ENCODE measurements around the gene MCCD1. TPM values are rescaled to one million over a fixed set of nuclear protein-coding genes. Genes with fewer than 3 reads are reported as not detected.
A peak's percentile ranks its signal among the peaks of the same experiment; 100 is the strongest.
"Not testable (repeated sequence)": the region's sequence is repeated elsewhere in the genome, so short reads cannot be mapped to it uniquely, and the experiment has no call there.

MCCD1 gene
- total RNA-seq, 2 donors from 2014 or later = not detected

DNA sequence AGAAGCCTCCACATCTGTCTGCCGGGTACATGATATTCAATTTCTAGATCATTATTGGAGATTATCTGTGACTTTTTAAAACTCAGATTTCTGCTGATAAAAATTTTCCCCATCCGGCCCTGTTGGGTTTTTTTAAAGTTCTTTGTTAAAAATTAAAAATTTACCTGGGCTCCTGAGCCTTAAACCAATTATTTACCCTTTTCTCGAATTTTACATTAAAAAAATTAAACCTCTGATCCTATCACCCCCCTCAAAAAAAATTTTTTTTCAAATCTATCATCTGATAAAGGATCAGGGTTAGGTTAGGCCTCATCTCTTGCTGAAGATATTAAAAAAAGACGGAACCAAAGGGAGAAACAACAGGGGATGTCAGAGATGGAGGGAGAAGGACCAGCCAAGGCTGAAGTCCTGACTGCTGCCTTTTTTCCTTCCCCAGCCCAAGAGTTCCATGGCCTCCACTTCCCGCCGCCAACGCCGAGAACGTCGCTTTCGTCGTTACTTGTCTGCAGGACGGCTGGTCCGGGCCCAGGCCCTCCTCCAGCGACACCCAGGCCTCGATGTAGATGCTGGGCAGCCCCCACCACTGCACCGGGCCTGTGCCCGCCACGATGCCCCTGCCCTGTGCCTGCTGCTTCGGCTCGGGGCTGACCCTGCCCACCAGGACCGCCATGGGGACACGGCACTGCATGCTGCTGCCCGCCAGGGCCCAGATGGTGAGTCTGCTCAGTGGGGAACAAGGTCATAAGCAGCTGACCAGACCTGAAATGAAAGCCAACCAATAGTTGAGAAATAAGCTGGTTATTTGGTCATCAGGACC, 19.2 kb downstream of the MCCD1 start:
- Histone ChIP-seq H3K36me3 (ENCODE audit: control insufficient read depth, insufficient read depth, low read length) (peaks cover 23% of the 10 kb centered on the region), H3K4me1 (ENCODE audit: control insufficient read depth, insufficient read depth, low read length) (peaks cover 5% of the 10 kb centered on the region), H3K4me3 (ENCODE audit: low read length) (peak overlapping the region; percentile 77), H3K9ac (ENCODE audit: extremely low read depth, low read length, poor library complexity, severe bottlenecking) (peak overlapping the region; percentile 69), H3K27me3 (ENCODE audit: control insufficient read depth, insufficient read depth, low read length, poor library complexity, severe bottlenecking) (no peaks in the 10 kb centered on the region), H3K27ac (ENCODE audit: low read depth, low read length) (no peak overlapping the region), H3K9me3 (ENCODE audit: control insufficient read depth, low read length) (no peaks in the 10 kb centered on the region)
- peak overlapping the region; percentile 54 for H3K4me3 Mint-ChIP-seq
- peak overlapping the region; percentile 82 for H3K27ac Mint-ChIP-seq
- no peaks in the 10 kb centered on the region for H3K9me3 Mint-ChIP-seq
- H3K4me1 Mint-ChIP-seq = peaks cover 12% of the 10 kb centered on the region
- DNase-seq = peak; percentile 41
- TF ChIP-seq, protein P1, sequence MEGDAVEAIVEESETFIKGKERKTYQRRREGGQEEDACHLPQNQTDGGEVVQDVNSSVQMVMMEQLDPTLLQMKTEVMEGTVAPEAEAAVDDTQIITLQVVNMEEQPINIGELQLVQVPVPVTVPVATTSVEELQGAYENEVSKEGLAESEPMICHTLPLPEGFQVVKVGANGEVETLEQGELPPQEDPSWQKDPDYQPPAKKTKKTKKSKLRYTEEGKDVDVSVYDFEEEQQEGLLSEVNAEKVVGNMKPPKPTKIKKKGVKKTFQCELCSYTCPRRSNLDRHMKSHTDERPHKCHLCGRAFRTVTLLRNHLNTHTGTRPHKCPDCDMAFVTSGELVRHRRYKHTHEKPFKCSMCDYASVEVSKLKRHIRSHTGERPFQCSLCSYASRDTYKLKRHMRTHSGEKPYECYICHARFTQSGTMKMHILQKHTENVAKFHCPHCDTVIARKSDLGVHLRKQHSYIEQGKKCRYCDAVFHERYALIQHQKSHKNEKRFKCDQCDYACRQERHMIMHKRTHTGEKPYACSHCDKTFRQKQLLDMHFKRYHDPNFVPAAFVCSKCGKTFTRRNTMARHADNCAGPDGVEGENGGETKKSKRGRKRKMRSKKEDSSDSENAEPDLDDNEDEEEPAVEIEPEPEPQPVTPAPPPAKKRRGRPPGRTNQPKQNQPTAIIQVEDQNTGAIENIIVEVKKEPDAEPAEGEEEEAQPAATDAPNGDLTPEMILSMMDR (conservative IDR thresholded peaks at IDR 0.05) = no peak
- H3K36me3 Mint-ChIP-seq (ENCODE audit: low read depth) = peaks cover 24% of the 10 kb centered on the region
- no peaks in the 10 kb centered on the region for H3K27me3 Mint-ChIP-seq (ENCODE audit: insufficient read depth)
- 55 to 85% methylated on average over 6 to 24 of the region's 24 CpGs for WGBS, 2 experiments (ENCODE audit: insufficient coverage in 1 of 2, insufficient read length in 1 of 2)

DNA sequence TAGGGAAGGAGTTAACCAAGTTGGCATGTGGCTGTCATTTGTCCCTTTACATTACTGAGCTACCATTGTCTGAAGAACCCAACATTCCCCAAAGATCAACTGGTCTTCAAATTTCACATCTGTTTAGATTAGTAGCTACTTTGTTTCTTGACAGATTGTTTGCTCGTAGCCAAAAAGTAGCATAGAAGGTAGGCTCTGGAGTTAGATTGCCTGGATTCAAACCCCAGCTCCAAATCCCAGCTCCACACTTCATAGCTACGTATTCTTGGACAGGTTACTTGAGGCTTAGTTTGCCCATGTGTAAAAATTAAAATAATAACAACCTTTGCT, 19.7 kb downstream of the MCCD1 start:
- H3K27me3 Mint-ChIP-seq (ENCODE audit: insufficient read depth) = no peaks in the 10 kb centered on the region
- WGBS, 2 experiments (ENCODE audit: insufficient coverage in 1 of 2, insufficient read length in 1 of 2) = 88 to 100% methylated on average over 1 to 2 of the region's 2 CpGs
- peaks cover 29% of the 10 kb centered on the region for H3K36me3 ChIP-seq (ENCODE audit: control insufficient read depth, insufficient read depth, low read length)
- H3K4me3 Mint-ChIP-seq = peak overlapping the region; percentile 54
- no peak overlapping the region for H3K27ac ChIP-seq (ENCODE audit: low read depth, low read length)
- TF ChIP-seq, protein P1 (conservative IDR thresholded peaks at IDR 0.05) = no peak
- H3K36me3 Mint-ChIP-seq (ENCODE audit: low read depth) = peaks cover 28% of the 10 kb centered on the region
- no peak for DNase-seq
- no peaks in the 10 kb centered on the region for H3K27me3 ChIP-seq (ENCODE audit: control insufficient read depth, insufficient read depth, low read length, poor library complexity, severe bottlenecking)
- no peaks in the 10 kb centered on the region for H3K9me3 Mint-ChIP-seq
- H3K4me1 Mint-ChIP-seq = peaks cover 12% of the 10 kb centered on the region
- no peak overlapping the region for H3K27ac Mint-ChIP-seq
- no peaks in the 10 kb centered on the region for H3K9me3 ChIP-seq (ENCODE audit: control insufficient read depth, low read length)
- no peak overlapping the region for H3K9ac ChIP-seq (ENCODE audit: extremely low read depth, low read length, poor library complexity, severe bottlenecking)
- H3K4me3 ChIP-seq (ENCODE audit: low read length) = peak overlapping the region; percentile 77
- H3K4me1 ChIP-seq (ENCODE audit: control insufficient read depth, insufficient read depth, low read length) = peaks cover 5% of the 10 kb centered on the region

DNA sequence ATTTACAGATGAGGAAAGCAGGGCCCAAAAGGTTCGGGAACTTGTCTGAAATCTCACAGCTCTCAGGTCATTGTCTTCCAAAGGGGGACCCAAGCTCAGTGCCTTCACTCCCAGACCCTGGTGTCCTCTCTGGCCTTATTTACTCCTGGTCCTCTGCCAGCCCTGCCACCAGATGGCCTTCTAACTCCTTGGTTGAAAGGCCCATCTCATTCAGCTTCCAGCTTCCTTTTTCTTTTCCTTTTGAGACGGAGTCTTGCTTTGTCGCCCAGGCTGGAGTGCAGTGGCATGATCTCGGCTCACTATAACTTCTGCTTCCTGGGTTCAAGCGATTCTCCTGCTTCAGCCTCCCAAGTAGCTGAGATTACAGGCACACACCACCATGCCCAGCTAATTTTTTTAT, 22.6 kb downstream of the MCCD1 start:
- H3K9me3 Mint-ChIP-seq; H3K9ac ChIP-seq (ENCODE audit: extremely low read depth, low read length, poor library complexity, severe bottlenecking); H3K4me1 Mint-ChIP-seq; H3K4me3 Mint-ChIP-seq; H3K27ac ChIP-seq (ENCODE audit: low read depth, low read length); H3K27me3 Mint-ChIP-seq (ENCODE audit: insufficient read depth); H3K27me3 ChIP-seq (ENCODE audit: control insufficient read depth, insufficient read depth, low read length, poor library complexity, severe bottlenecking); H3K27ac Mint-ChIP-seq; H3K9me3 ChIP-seq (ENCODE audit: control insufficient read depth, low read length); H3K4me1 ChIP-seq (ENCODE audit: control insufficient read depth, insufficient read depth, low read length); H3K4me3 ChIP-seq (ENCODE audit: low read length): not testable (repeated sequence)
- peaks cover 37% of the 10 kb centered on the region for H3K36me3 ChIP-seq (ENCODE audit: control insufficient read depth, insufficient read depth, low read length)
- TF ChIP-seq, protein P1 (conservative IDR thresholded peaks at IDR 0.05) = peak; percentile 80
- peak; percentile 86 for DNase-seq
- WGBS, 2 experiments (ENCODE audit: insufficient coverage in 1 of 2, insufficient read length in 1 of 2) = 75 to 76% methylated on average over 4 to 5 of the region's 5 CpGs
- H3K36me3 Mint-ChIP-seq (ENCODE audit: low read depth) = peaks cover 33% of the 10 kb centered on the region
